Uterus (tissue), 4 donors: Measurements from ENCODE around the gene BOD1L2. TPM values are rescaled to one million over a fixed set of nuclear protein-coding genes. Genes with fewer than 3 reads are reported as not detected.

Experiments
- DNase-seq, 2 donors: peaks; one replicate each; pipeline ENCODE4 v3.0.0-alpha.2; 2019 to 2020
- H3K27ac ChIP-seq, 2 donors: fragments of 200-600 bp; sonication (generic); 1 replicate in 1 of 2; 2 replicates in 1 of 2; pipeline ENCODE4 v1.5.1; 2016 to 2018
- H3K27me3 ChIP-seq, 2 donors: fragments of 200-600 bp; sonication (generic); one replicate each; pipeline ENCODE4 v1.5.1; 2018 to 2019; ENCODE audit warnings: control low read depth in 1 of 2
- H3K36me3 ChIP-seq, 2 donors: fragments of 200-600 bp; sonication (generic); one replicate each; pipeline ENCODE4 v1.5.1; 2019; ENCODE audit warnings: control low read depth in 1 of 2
- H3K4me1 ChIP-seq, 2 donors: fragments of 200-600 bp; sonication (generic); one replicate each; pipeline ENCODE4 v1.5.1; 2018 to 2019; ENCODE audit warnings: control low read depth in 1 of 2
- H3K4me3 ChIP-seq, 2 donors: fragments of 200-600 bp; sonication (generic); 1 replicate in 1 of 2; 2 replicates in 1 of 2; pipeline ENCODE4 v1.5.1; 2018 to 2019; ENCODE audit warnings: mild to moderate bottlenecking in 1 of 2
- H3K9me3 ChIP-seq, 2 donors: fragments of 200-600 bp; sonication (generic); one replicate each; pipeline ENCODE4 v1.5.1; 2019; ENCODE audit warnings: control low read depth in 1 of 2
- CTCF ChIP-seq, 4 experiments: fragments of 200-600 bp in 2 of 4; fragments of 450-650 bp in 2 of 4; sonication (generic) in 2 of 4; IDR thresholded peaks; one replicate each; pipeline ENCODE4 v1.5.1; 2016 to 2019; ENCODE audit warnings: antibody characterized with exemption in 4 of 4, mild to moderate bottlenecking in 2 of 4, moderate library complexity in 1 of 4
- POLR2A ChIP-seq, 2 donors: fragments of 450-650 bp; IDR thresholded peaks; one replicate each; pipeline ENCODE4 v1.6.1; 2016; ENCODE audit warnings: antibody characterized with exemption in 2 of 2, mild to moderate bottlenecking in 1 of 2, moderate library complexity in 1 of 2
- intact Hi-C: fragments of 100-400 bp; cut with DNase I; formaldehyde crosslinking; loops from one replicate; pipeline ENCODE4 v1.15.1; 2023; ENCODE audit warnings: low total_unique reads
- total RNA-seq, 4 donors: library from RNA; depleted of rRNA in 3 of 4; stranded (reverse); fragments of >200 nt in 3 of 4; gene quantifications; one replicate each; pipeline versions ENCODE4 v1.1.0 to v1.2.4, GENCODE V29; 2014 to 2023
- donor health status: DM: yes; HTN: yes; CAD: no.

Gene BOD1L2
- not detected for total RNA-seq

- H3K4me1 ChIP-seq: no peaks in the 10 kb centered on the region
- H3K27ac ChIP-seq: no peak within 1 kb of the TSS
- H3K27me3 ChIP-seq: no peaks in the 10 kb centered on the region
- H3K4me3 ChIP-seq: no peak within 1 kb of the TSS
- no peak for DNase-seq
- intact Hi-C loops: no loop called here
- no peak for TF ChIP-seq POLR2A (IDR thresholded peaks at IDR 0.05)
- no peak for TF ChIP-seq CTCF (IDR thresholded peaks at IDR 0.05)
- H3K9me3 ChIP-seq: no peaks in the 10 kb centered on the region
- no peaks in the 10 kb centered on the region for H3K36me3 ChIP-seq
Measured at GRCh38 chr18:57146956-57147636, at the start of gene BOD1L2. BOD1L2 (plus strand) TSS chr18:57147087; CDS start chr18:57147313, 226 bp downstream.

- intact Hi-C loops: no loop called here
Measured at GRCh38 chr18:57107140-57107832, 39.6 kb upstream of the BOD1L2 start.

GRCh38 chr18:57110290-57110689 lies 36.6 kb upstream of the BOD1L2 start:
- DNase-seq: no peak
- H3K36me3 ChIP-seq: no peaks in the 10 kb centered on the region
- H3K4me3 ChIP-seq: no peak overlapping the region
- no peaks in the 10 kb centered on the region for H3K9me3 ChIP-seq
- H3K4me1 ChIP-seq: no peaks in the 10 kb centered on the region
- TF ChIP-seq POLR2A (IDR thresholded peaks at IDR 0.05): no peak
- TF ChIP-seq CTCF (IDR thresholded peaks at IDR 0.05): no peak
- no peak overlapping the region for H3K27ac ChIP-seq
- intact Hi-C loops: no loop called here
- no peaks in the 10 kb centered on the region for H3K27me3 ChIP-seq

More at GRCh38 chr18:57107140-57107832, 39.6 kb upstream of the BOD1L2 start:
- Histone ChIP-seq H3K4me3 (no peak overlapping the region), H3K4me1 (no peaks in the 10 kb centered on the region), H3K27ac (no peak overlapping the region), H3K9me3 (no peaks in the 10 kb centered on the region), H3K36me3 (no peaks in the 10 kb centered on the region), H3K27me3 (no peaks in the 10 kb centered on the region)
- DNase-seq: no peak
- TF ChIP-seq POLR2A (IDR thresholded peaks at IDR 0.05): no peak
- TF ChIP-seq CTCF (IDR thresholded peaks at IDR 0.05): no peak

- no peak for DNase-seq
- H3K36me3 ChIP-seq: no peaks in the 10 kb centered on the region
- no peaks in the 10 kb centered on the region for H3K27me3 ChIP-seq
- intact Hi-C loops: no loop called here
- no peak for TF ChIP-seq POLR2A (IDR thresholded peaks at IDR 0.05)
- TF ChIP-seq CTCF (IDR thresholded peaks at IDR 0.05): no peak
- H3K4me3 ChIP-seq: no peak overlapping the region
- H3K9me3 ChIP-seq: no peaks in the 10 kb centered on the region
- H3K4me1 ChIP-seq: no peaks in the 10 kb centered on the region
- no peak overlapping the region for H3K27ac ChIP-seq
Measured at GRCh38 chr18:57113799-57114420, 33.0 kb upstream of the BOD1L2 start.

GRCh38 chr18:57116598-57117132 lies 30.2 kb upstream of the BOD1L2 start:
- intact Hi-C loops: no loop called here
- no peak for DNase-seq
- H3K4me1 ChIP-seq: no peaks in the 10 kb centered on the region

More at GRCh38 chr18:57116598-57117132, 30.2 kb upstream of the BOD1L2 start:
- H3K9me3 ChIP-seq: no peaks in the 10 kb centered on the region
- no peak for TF ChIP-seq POLR2A (IDR thresholded peaks at IDR 0.05)
- TF ChIP-seq CTCF (IDR thresholded peaks at IDR 0.05): no peak
- H3K27me3 ChIP-seq: no peaks in the 10 kb centered on the region
- H3K4me3 ChIP-seq: no peak overlapping the region
- no peak overlapping the region for H3K27ac ChIP-seq
- H3K36me3 ChIP-seq: no peaks in the 10 kb centered on the region
